ENCODE data around the gene OR7C1. TPM values are rescaled to one million over a fixed set of nuclear protein-coding genes. Genes with fewer than 3 reads are reported as not detected.

The OR7C1 gene
- not detected in 5 replicates for total RNA-seq (2022; extraction: Qiagen RNA extraction)

GRCh38 chr19:14835011-14835410 is at the start of gene OR7C1, which contains the start of gene OR7A5:
OR7C1 (minus strand) TSS chr19:14835185; CDS start chr19:14800136, 35,049 bp downstream.
OR7A5 (minus strand) TSS chr19:14835185; CDS start chr19:14828241, 6,944 bp downstream.

GRCh38 chr19:14848822-14849221 is 13.8 kb upstream of the OR7C1 start, which contains the start of gene OR7A10:
OR7A10 (minus strand) TSS chr19:14848922; CDS start chr19:14841877, 7,045 bp downstream.

DNA sequence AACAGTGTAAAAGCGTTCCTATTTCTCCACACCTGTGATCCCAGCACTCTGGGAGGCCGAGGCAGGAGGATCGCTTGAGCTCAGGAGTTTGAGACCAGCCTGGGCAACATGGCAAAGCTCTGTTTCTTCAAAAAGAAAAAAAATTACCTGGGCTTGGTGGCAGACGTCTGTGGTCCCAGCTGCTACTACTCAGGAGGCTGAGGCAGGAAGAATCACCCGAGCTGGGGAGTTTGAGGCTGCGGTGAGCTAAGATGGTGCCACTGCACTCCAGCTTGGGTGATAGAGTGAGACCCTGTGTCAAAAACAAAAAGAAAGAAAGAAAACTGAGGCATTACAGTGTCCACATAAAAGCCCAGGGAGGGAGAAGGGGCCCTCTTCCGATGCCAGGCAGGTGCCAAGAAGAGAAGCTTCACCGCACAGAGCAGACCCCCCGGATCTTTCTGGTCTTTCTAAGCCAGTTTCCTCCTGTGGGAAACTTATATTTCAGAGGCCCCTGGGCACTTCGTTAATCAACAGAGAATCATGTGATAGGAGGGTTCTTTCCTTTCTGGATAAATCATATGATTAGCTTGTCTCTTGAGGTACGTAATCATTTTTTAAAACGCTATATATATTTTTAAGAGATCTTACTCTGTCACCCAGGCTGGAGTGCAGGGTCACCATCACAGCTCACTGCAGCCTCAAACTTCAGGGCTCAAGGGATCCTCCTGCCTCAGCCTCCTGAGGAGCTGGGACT is 56.7 kb downstream of the OR7C1 start, which contains the start of gene ADGRE2:
Gene ADGRE2, minus strand, starts transcription at position 451 of the 736 bp plus-strand sequence. CDS start 1,804 bp downstream, outside the sequence.

Other genes with a start within 250 kb of the OR7C1 start
- gene ADGRE3, start 160.3 kb downstream of the OR7C1 start, total RNA-seq (2022; extraction: Qiagen RNA extraction): not detected in 5 replicates
- 2.6 to 3.5 TPM (median 3.1 TPM) in 5 replicates for gene ZNF333, start 145.1 kb downstream of the OR7C1 start, total RNA-seq (2022; extraction: Qiagen RNA extraction)
- 0.62 to 1.3 TPM (median 0.97 TPM) in 5 replicates for gene ADGRE2, start 56.6 kb downstream of the OR7C1 start, total RNA-seq (2022; extraction: Qiagen RNA extraction)
- not detected in 5 replicates for gene OR7A5, start within 50 bp of the OR7C1 start, total RNA-seq (2022; extraction: Qiagen RNA extraction)
- gene OR7A10, start 13.7 kb upstream of the OR7C1 start, total RNA-seq (2022; extraction: Qiagen RNA extraction): not detected in 5 replicates
- gene OR7A17, start 50.9 kb upstream of the OR7C1 start, total RNA-seq (2022; extraction: Qiagen RNA extraction): not detected in 5 replicates
- not detected in 5 replicates for gene OR7C2, start 106.3 kb upstream of the OR7C1 start, total RNA-seq (2022; extraction: Qiagen RNA extraction)
- gene SLC1A6, start 144.7 kb upstream of the OR7C1 start, total RNA-seq (2022; extraction: Qiagen RNA extraction): not detected in 5 replicates
- not detected in 5 replicates for gene CASP14, start 214.3 kb upstream of the OR7C1 start, total RNA-seq (2022; extraction: Qiagen RNA extraction)
- not detected in 5 replicates for gene OR1I1, start 247.0 kb upstream of the OR7C1 start, total RNA-seq (2022; extraction: Qiagen RNA extraction)

Data from A549 treated with Hydrocortisone at 1 μM for 4 hours (cell line).